Activated naive CD8-positive, alpha-beta T cell (primary cell): ENCODE measurements around the gene KRTAP5-2.
"Not testable (repeated sequence)": the region's sequence is repeated elsewhere in the genome, so short reads cannot be mapped to it uniquely, and the experiment has no call there.

Experiments used
- H3K27ac Mint-ChIP-seq: one replicate; pipeline ENCODE4 v1.8.0; 2021; ENCODE audit warnings: mixed read lengths
- H3K27me3 Mint-ChIP-seq: one replicate; pipeline ENCODE4 v1.8.0; 2021; ENCODE audit warnings: mixed read lengths
- H3K36me3 Mint-ChIP-seq: one replicate; pipeline ENCODE4 v1.8.0; 2021; ENCODE audit warnings: mixed read lengths
- H3K4me1 Mint-ChIP-seq: one replicate; pipeline ENCODE4 v1.8.0; 2021; ENCODE audit warnings: low read depth, mixed read lengths
- H3K4me3 Mint-ChIP-seq: one replicate; pipeline ENCODE4 v1.8.0; 2021; ENCODE audit warnings: mild to moderate bottlenecking, mixed read lengths
- H3K9me3 Mint-ChIP-seq: one replicate; pipeline ENCODE4 v1.8.0; 2021; ENCODE audit warnings: low read depth, mixed read lengths

The KRTAP5-2 gene

DNA sequence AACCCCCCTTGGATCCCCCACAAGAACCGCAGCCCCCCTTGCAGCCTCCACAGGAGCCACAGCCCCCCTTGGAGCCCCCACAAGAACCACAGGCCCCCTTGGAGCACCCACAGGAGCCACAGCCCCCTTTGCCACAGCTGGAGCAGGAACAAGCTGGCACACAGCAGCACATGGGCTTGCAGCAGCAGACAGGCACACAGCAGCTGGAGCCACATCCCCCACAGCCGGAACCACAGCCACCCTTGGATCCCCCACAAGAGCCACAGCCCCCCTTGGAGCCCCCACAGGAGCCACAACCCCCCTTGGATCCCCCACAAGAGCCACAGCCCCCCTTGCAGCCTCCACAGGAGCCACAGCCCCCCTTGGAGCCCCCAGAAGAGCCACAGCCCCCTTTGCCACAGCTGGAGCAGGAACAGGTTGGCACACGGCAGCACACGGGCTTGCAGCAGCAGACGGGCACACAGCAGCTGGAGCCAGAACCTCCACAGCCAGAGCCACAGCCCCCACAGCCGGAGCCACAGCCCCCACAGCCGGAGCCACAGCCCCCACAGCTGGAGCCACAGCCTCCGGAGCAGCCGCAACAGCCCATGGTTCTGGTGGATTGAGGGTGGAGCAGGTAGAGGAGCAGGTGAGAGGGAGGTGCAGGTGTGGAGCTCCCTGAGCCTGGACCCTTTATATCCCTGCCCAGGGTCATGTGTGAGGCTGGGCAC, 13.3 kb downstream of the KRTAP5-2 start, which contains the start of gene KRTAP5-1:
TSS of gene KRTAP5-1 (minus strand) at position 623 of the 710 bp plus-strand sequence. CDS start at position 589, 34 bp downstream.
- H3K9me3 Mint-ChIP-seq, H3K36me3 Mint-ChIP-seq, H3K4me3 Mint-ChIP-seq, H3K27ac Mint-ChIP-seq, H3K27me3 Mint-ChIP-seq: not testable (repeated sequence)
- H3K4me1 Mint-ChIP-seq = peaks cover 21% of the 10 kb centered on the region

DNA sequence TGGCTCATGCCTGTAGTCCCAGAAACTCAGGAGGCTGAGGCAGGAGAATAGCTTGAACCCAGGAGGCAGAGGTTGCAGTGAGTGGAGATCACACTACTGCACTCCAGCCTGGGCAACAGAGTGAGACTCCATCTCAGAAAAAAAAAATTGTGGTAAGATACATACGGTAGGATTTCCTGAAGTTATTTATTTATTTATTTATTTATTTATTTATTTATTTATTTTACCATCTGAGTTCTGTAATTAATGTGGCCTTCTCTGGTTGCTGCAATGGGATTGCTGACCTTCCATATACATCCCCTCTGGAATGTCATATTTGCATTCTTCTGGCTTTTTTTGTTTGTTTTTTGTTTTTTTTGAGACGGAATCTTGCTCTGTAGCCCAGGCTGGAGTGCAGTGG, 15.2 kb downstream of the KRTAP5-2 start:
- H3K27me3 Mint-ChIP-seq, H3K27ac Mint-ChIP-seq, H3K36me3 Mint-ChIP-seq, H3K4me3 Mint-ChIP-seq, H3K9me3 Mint-ChIP-seq: not testable (repeated sequence)
- peaks cover 12% of the 10 kb centered on the region for H3K4me1 Mint-ChIP-seq

DNA sequence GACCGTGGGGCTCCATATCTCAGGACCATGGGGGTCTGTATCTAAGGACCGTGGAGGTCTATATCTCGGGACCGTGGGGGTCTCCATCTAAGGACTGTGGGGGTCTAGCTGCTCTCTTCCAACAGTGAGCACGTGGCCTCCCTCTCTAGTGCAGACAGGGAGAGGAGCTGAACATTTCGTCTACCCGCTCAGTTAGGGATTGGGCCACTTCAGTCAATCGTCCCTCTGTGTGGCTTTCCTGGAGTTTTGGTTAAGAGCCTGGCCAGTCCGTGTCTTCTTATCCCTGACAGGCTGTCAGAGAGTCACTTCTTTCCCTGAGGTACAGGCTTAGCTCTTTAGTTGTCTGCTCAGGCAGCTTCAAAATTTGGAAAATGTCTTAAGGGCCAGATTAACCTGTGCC, 16.1 kb downstream of the KRTAP5-2 start:
- peaks cover 12% of the 10 kb centered on the region for H3K4me1 Mint-ChIP-seq
- no peak overlapping the region for H3K4me3 Mint-ChIP-seq
- peaks cover 2% of the 10 kb centered on the region for H3K27me3 Mint-ChIP-seq
- peaks cover 8% of the 10 kb centered on the region for H3K9me3 Mint-ChIP-seq
- peaks cover 3% of the 10 kb centered on the region for H3K36me3 Mint-ChIP-seq
- no peak overlapping the region for H3K27ac Mint-ChIP-seq

DNA sequence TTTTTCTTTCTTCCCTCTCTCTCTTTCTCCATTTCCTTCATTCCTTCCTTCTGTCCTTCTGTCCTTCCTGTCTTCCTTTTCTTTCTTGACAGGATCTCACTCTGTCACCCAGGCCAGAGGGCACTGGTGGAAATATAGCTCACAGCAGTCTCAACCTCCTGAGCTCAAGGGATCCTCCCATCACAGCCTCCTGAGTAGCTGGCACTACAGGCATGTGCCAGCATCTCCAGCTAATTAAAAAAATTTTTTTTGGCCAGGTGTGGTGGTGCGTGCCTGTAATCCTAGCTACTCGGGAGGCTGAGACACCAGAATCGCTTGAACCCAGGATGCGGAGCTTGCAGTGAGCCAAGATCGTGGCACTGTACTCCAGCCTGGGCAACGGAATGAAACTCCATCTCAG, 21.3 kb downstream of the KRTAP5-2 start:
- no peak overlapping the region for H3K4me3 Mint-ChIP-seq
- H3K4me1 Mint-ChIP-seq = peaks cover 8% of the 10 kb centered on the region
- H3K9me3 Mint-ChIP-seq = peaks cover 8% of the 10 kb centered on the region
- H3K27me3 Mint-ChIP-seq = peaks cover 1% of the 10 kb centered on the region
- H3K27ac Mint-ChIP-seq = no peak overlapping the region
- peaks cover 3% of the 10 kb centered on the region for H3K36me3 Mint-ChIP-seq

DNA sequence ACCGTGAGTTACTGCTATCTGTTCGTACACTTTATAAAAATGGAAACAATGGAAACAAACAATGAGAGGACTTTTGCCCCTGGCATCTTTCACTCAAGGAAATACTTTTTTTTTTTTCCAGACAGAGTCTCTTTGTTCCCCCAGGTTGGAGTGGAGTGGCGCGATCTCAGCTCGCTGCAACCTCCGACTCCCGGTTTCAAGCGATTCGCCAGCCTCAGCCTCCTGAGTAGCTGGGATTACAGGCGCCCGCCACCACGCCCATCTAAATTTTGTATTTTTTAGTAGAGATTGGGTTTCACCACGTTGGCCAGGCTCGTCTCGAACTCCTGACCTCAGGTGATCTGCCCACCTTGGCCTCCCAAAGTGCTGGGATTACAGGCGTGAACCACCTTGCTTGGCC, 22.3 kb downstream of the KRTAP5-2 start:
- Mint-ChIP-seq H3K4me1 (peaks cover 10% of the 10 kb centered on the region), H3K4me3 (peak overlapping the region; percentile 49)
- H3K27ac Mint-ChIP-seq, H3K27me3 Mint-ChIP-seq, H3K36me3 Mint-ChIP-seq, H3K9me3 Mint-ChIP-seq: not testable (repeated sequence)

DNA sequence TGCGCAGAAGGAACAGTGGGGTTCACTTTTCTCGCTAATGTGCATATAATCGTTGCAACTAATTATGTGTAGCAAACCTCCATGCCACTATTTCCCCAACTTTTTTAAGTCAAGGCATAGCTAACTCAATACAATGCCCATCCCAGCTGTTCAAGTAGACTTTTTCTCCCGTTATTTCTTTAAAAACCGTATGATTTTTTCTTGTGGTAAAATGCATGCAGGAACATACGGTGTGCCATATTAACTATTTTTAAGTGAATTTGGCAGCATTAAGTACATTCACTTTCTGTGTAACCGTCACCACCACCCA, 23.2 kb downstream of the KRTAP5-2 start:
- H3K27ac Mint-ChIP-seq = no peak overlapping the region
- peaks cover 14% of the 10 kb centered on the region for H3K4me1 Mint-ChIP-seq
- H3K27me3 Mint-ChIP-seq = peaks cover 1% of the 10 kb centered on the region
- H3K4me3 Mint-ChIP-seq = peak overlapping the region; percentile 49
- H3K9me3 Mint-ChIP-seq = peaks cover 8% of the 10 kb centered on the region
- H3K36me3 Mint-ChIP-seq = peaks cover 3% of the 10 kb centered on the region

DNA sequence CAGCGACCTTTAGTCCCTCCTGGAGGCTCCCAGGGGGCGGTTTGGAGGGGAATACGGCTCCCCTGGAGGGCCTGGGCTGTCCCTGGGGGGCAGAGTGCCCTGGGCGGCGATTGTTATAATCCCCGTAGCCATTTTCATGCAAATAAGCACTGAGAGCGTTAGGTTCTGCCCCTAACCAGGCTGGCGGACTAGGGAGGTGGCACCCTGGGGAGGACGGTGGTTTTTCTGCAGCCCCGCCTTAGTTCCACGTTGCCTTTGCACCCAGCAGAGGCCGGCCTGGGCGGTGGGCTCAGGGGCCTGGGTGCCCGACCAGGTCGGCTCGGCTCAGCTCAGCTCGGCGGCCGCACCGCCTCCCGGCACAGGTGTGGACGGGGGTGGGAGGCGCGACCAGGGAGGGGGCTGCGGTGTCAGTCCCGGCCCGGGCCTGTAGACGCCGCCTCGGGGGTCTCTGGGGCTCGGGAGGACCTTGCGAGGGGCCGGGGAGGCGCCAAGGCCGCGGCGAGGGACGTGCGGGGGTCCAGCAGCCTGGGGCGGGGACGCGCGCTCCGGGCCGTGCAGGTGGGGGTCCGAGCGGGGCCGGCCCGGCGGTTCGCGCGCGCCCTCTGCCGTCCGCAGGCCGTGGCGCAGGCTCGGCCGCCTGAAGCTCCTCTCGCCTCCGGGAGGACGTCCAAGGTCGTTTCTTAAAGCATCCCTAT, 23.7 kb downstream of the KRTAP5-2 start:
- Mint-ChIP-seq H3K36me3 (peaks cover 3% of the 10 kb centered on the region), H3K9me3 (peaks cover 8% of the 10 kb centered on the region), H3K4me1 (peaks cover 17% of the 10 kb centered on the region), H3K27ac (no peak overlapping the region), H3K4me3 (peak overlapping the region; percentile 77), H3K27me3 (peaks cover 1% of the 10 kb centered on the region)

DNA sequence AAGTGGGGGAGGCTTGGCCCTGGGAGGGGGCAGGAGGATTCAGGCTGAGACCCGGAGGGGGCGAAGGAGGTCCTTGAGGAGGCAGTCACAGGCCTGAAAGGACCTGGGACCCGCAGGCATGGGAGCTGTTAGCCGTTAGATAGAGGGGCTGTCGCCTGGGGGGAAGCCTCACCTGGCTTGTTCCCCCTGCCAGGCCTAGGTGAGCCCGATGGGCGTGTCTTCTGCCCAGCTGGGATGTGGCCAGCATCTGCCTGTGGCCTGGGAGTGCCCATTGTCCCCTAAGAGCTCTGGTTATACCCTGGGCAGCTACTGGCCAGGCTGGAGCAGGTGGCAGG, 24.2 kb downstream of the KRTAP5-2 start:
- Mint-ChIP-seq H3K4me3 (peak overlapping the region; percentile 77), H3K27ac (no peak overlapping the region)

DNA sequence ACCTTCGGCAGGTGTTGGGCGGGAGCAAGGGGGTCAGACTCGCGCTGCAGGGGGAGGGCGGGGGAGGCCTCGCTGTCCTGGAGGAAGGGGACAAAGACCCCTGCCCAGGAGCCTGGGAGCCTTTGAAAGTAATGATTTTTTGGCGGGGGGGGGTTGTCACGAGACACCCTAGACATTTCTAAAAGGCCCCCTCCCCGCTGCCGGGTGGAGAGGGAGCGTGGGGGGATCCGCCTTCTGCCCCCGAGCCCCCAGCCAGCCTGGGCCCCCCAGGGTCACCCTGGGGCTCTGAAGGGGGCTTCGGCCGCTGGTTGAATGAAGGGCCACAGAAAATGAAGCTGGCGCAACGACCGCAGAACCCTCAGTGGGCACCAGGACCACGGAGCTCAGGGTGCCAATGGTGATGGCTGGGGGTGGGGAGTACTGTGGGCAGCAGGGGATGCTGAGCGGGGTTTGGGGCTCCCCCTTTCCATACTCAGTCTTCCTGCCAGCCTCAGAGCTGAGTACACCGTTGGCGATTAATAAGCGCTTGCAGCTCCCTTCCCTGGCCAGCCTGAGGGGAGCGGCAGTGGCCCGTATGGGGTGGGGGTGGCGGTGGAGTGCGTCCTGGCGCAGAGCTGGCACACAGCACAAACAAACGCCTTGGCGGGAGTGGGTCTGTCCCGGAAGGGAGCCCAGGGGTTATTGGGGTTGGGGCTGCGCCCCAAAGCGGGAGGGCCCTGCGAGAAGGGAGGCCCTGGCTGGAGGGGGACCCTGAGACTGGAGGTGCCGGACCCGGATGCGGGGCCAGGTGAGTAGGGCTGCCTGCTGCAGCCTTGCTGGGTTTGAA, 24.8 kb downstream of the KRTAP5-2 start:
- Mint-ChIP-seq H3K27ac (no peak overlapping the region), H3K36me3 (peaks cover 3% of the 10 kb centered on the region), H3K4me1 (peaks cover 20% of the 10 kb centered on the region), H3K9me3 (peaks cover 3% of the 10 kb centered on the region), H3K4me3 (peak overlapping the region; percentile 77), H3K27me3 (peaks cover 1% of the 10 kb centered on the region)

More for the DNA sequence above, 24.2 kb downstream of the KRTAP5-2 start:
- Mint-ChIP-seq H3K27me3 (peaks cover 1% of the 10 kb centered on the region), H3K36me3 (peaks cover 3% of the 10 kb centered on the region), H3K9me3 (peaks cover 6% of the 10 kb centered on the region), H3K4me1 (peaks cover 20% of the 10 kb centered on the region)

DNA sequence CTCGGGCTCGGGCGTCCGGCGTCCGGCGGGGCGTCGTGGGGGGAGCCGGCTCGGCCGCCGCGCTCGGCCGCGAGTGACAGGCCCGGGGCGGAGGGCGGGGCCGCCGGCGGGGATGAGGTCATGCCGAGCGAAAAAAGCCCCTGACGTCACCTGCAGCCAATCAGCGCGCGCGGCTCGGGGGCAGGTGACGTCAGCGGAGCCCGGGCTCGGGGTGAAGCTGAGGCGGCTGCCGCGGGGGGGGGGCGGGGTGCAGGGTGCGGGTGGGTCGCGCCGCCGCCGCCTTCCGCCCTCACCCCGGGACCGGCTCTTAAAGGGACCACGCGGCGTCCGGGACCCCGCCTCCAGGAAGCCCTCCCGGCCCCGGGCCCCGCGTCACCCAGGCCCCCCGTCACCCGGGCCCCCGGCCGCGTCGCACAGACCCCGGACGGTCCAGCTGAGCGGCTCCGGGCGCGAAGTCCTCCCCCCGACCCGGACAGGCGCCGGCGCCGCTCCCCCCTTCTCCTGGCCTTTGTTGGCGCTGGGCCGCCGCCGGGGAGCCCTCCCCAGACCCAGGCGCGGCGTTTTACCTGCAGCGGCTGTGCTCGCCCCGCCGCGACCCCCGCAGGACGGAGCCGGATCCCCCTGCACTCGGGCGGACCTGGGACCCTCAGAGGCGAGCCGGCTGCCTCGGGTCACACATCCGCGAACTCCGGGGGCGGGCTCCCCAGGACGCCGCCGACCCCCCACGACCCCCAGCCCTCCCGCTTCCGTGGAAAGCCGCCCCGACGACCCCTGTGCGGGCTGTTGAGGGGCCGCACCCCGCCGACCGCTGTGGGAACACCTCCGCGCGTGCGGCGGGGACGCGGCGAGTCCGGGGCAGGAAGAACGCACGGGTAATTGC, 25.7 kb downstream of the KRTAP5-2 start, which contains the start of gene DUSP8:
TSS of gene DUSP8 (minus strand) at position 75 of the 880 bp plus-strand sequence. CDS start 6,445 bp downstream, outside the sequence.
- no peaks in the 10 kb centered on the region for H3K9me3 Mint-ChIP-seq
- no peaks in the 10 kb centered on the region for H3K36me3 Mint-ChIP-seq
- peaks cover 20% of the 10 kb centered on the region for H3K4me1 Mint-ChIP-seq
- H3K27ac Mint-ChIP-seq = no peak within 1 kb of the TSS
- peak within 1 kb of the TSS; percentile 47 for H3K4me3 Mint-ChIP-seq
- peaks cover 1% of the 10 kb centered on the region for H3K27me3 Mint-ChIP-seq

DNA sequence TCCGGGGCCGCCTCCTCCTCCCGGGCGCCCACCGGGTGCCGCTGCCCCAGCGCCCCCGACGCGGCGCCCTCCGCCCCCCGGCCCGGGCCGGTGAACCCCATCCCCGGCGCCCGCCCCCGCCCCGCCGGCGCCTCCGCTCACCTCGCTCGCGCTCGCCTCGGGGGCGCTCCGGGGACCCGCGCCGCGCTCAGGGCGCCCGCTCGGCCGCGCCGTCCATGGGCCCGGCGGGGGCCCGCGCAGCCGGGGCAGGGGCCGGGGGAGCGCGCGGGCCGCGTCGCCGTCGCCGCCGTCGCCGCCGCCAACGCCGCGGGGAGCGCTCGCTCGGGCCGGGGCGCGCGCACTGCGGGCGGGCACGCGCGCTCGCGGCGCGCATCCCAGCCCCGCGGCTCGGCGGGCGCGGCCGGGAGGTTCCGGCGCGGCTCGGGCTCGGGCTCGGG, 26.3 kb downstream of the KRTAP5-2 start:
- Mint-ChIP-seq H3K4me3 (no peak overlapping the region), H3K27me3 (peaks cover 1% of the 10 kb centered on the region), H3K27ac (no peak overlapping the region), H3K4me1 (peaks cover 20% of the 10 kb centered on the region), H3K9me3 (no peaks in the 10 kb centered on the region), H3K36me3 (no peaks in the 10 kb centered on the region)

DNA sequence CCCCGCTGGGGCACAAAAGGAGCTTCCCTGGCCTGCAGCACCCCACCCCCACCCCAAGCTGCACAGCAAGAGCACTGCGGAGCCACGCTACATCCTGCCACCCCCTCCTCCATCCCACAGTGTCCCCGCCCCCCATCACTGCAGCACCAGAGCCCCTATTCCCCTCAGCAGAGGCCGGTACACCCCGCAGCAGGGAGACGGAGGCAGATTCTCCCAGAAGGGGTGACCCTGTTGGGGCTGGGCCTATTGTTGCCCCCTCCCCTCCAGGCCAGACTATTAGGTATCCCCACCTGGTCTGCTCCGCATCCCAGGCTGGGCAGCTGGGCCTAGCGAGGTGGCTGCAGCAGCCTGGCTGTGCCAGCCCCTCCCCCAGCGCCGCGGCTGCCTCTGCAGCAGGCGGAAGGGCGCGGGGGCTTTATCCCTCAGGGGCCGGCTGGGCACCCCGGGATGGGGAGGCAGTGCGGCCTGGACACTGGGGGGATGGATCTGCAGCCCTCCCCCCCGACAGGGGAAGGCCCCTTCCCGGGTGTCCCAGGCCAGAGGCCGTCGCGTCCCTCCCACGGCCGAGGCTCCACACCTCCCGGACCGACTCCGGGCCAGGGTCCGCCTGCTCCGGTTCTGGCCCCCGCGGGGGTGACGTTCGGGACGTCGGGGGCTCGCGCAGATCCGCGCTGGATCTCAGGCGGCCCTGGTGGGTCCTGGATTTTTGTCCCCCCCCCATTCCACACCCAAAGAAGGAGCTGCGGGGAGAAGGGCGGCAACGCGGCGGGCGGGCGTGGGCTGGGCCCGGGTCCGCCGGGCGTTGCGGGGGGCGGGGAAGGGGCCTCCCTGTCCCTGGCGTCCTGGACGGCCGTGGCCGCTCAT, 27.0 kb downstream of the KRTAP5-2 start:
- Mint-ChIP-seq H3K27ac (no peak overlapping the region), H3K9me3 (no peaks in the 10 kb centered on the region), H3K36me3 (no peaks in the 10 kb centered on the region), H3K4me1 (peaks cover 20% of the 10 kb centered on the region), H3K27me3 (no peaks in the 10 kb centered on the region), H3K4me3 (peak overlapping the region; percentile 65)

DNA sequence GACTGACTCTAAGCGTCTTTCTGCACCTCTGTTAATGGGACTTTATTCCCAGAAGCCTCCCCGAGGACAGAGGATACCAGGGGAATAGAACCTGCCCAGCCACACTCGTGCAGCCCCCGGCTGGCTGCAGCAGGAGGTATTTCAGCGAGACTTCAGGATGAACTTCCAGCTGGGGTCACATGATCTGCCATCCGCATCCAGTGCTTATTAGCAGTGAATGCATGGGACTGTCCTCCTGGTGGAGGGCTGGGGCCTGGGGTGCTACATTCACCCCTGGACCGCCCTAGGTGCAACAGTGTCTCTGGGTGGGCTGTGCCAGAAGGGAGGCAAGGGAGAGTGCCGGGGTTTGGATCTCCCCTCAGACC, 27.6 kb downstream of the KRTAP5-2 start:
- no peaks in the 10 kb centered on the region for H3K9me3 Mint-ChIP-seq
- no peak overlapping the region for H3K27ac Mint-ChIP-seq
- no peaks in the 10 kb centered on the region for H3K27me3 Mint-ChIP-seq

More for the DNA sequence above, 27.6 kb downstream of the KRTAP5-2 start:
- Mint-ChIP-seq H3K4me3 (peak overlapping the region; percentile 65), H3K4me1 (peaks cover 20% of the 10 kb centered on the region), H3K36me3 (no peaks in the 10 kb centered on the region)
